ENCODE data around the gene FAM174C. TPM values are rescaled to one million over a fixed set of nuclear protein-coding genes. Genes with fewer than 3 reads are reported as not detected.
"Not testable (repeated sequence)": the region's sequence is repeated elsewhere in the genome, so short reads cannot be mapped to it uniquely, and the experiment has no call there.

FAM174C gene
- total RNA-seq, 1 donor from 2014 or later, result 19.1 TPM

- no peak for DNase-seq (ENCODE audit: low read depth, low spot score)
Observed at GRCh38 chr19:1237027-1237659, 38.2 kb upstream of the FAM174C start.

- no peak for DNase-seq (ENCODE audit: low read depth, low spot score)
Observed at GRCh38 chr19:1237754-1238368, 37.5 kb upstream of the FAM174C start, which contains the start of gene CBARP. Gene CBARP (minus strand): TSS chr19:1238005. CDS start chr19:1236100, 1,905 bp downstream.

- DNase-seq (ENCODE audit: low read depth, low spot score), result no peak
Observed at GRCh38 chr19:1238369-1239303, 36.7 kb upstream of the FAM174C start.

GRCh38 chr19:1239420-1239795 is 35.9 kb upstream of the FAM174C start:
- no peak for DNase-seq (ENCODE audit: low read depth, low spot score)

GRCh38 chr19:1239796-1240737 is 35.3 kb upstream of the FAM174C start:
- peak; percentile 66 for DNase-seq (ENCODE audit: low read depth, low spot score)

GRCh38 chr19:1240925-1241324 is 34.4 kb upstream of the FAM174C start:
- DNase-seq (ENCODE audit: low read depth, low spot score), result no peak

- DNase-seq (ENCODE audit: low read depth, low spot score), result peak; percentile 71
Observed at GRCh38 chr19:1241417-1242095, 33.8 kb upstream of the FAM174C start, which contains the start of gene ATP5F1D. Gene ATP5F1D (plus strand): TSS chr19:1241751. CDS start chr19:1241851, 100 bp downstream.

GRCh38 chr19:1243768-1244692 is 31.3 kb upstream of the FAM174C start:
- DNase-seq (ENCODE audit: low read depth, low spot score), result peak; percentile 53

GRCh38 chr19:1244693-1245451 is 30.5 kb upstream of the FAM174C start:
- DNase-seq (ENCODE audit: low read depth, low spot score), result no peak

- no peak for DNase-seq (ENCODE audit: low read depth, low spot score)
Observed at GRCh38 chr19:1245494-1246264, 29.7 kb upstream of the FAM174C start.

- DNase-seq (ENCODE audit: low read depth, low spot score), result not testable (repeated sequence)
Observed at GRCh38 chr19:1246265-1247087, 28.9 kb upstream of the FAM174C start.

GRCh38 chr19:1247748-1248138 is 27.6 kb upstream of the FAM174C start:
- DNase-seq (ENCODE audit: low read depth, low spot score), result no peak

GRCh38 chr19:1248139-1248785 is 27.1 kb upstream of the FAM174C start, which contains the start of gene MIDN:
Gene MIDN (plus strand): TSS chr19:1248583. CDS start chr19:1250297, 1,714 bp downstream.
- no peak for DNase-seq (ENCODE audit: low read depth, low spot score)

- DNase-seq (ENCODE audit: low read depth, low spot score), result no peak
Observed at GRCh38 chr19:1248786-1249297, 26.5 kb upstream of the FAM174C start.

GRCh38 chr19:1249298-1249989 is 25.9 kb upstream of the FAM174C start:
- no peak for DNase-seq (ENCODE audit: low read depth, low spot score)
